Right atrium auricular region (tissue), 2 donors: ENCODE results near the gene TRPM7. TPM values are rescaled to one million over a fixed set of nuclear protein-coding genes. Genes with fewer than 3 reads are reported as not detected.
"Not testable (repeated sequence)": the region's sequence is repeated elsewhere in the genome, so short reads cannot be mapped to it uniquely, and the experiment has no call there.

Experiments
- DNase-seq: peaks from one replicate; pipeline ENCODE4 v3.0.0-alpha.2; 2019; ENCODE audit warnings: low spot score
- H3K27ac ChIP-seq, 2 donors: fragments of 200-600 bp; sonication (generic); 1 replicate in 1 of 2; 2 replicates in 1 of 2; pipeline ENCODE4 v1.5.1; 2016 to 2019
- H3K27me3 ChIP-seq, 2 donors: fragments of 200-600 bp; sonication (generic); one replicate each; pipeline versions ENCODE4 v1.5.1 to v1.6.0; 2017 to 2019
- H3K36me3 ChIP-seq: fragments of 200-600 bp; sonication (generic); one replicate; pipeline ENCODE4 v1.5.1; 2016
- H3K4me1 ChIP-seq, 2 donors: fragments of 200-600 bp; sonication (generic); one replicate each; pipeline versions ENCODE4 v1.5.1 to v1.6.0; 2017 to 2019
- H3K4me3 ChIP-seq, 2 donors: fragments of 200-600 bp; sonication (generic); 1 replicate in 1 of 2; 2 replicates in 1 of 2; pipeline ENCODE4 v1.5.1; 2017 to 2019; ENCODE audit warnings: mild to moderate bottlenecking in 1 of 2, moderate library complexity in 1 of 2
- H3K9me3 ChIP-seq, 2 donors: fragments of 200-600 bp; sonication (generic); one replicate each; pipeline ENCODE4 v1.5.1; 2019
- total RNA-seq, 2 donors: library from RNA; depleted of rRNA; stranded (reverse); fragments of >200 nt; gene quantifications; one replicate each; pipeline ENCODE4 v1.1.0, GENCODE V29; 2016
- TF ChIP-seq, protein P1 (sequence below), 2 donors: fragments of 200-600 bp; sonication (generic); IDR thresholded peaks; one replicate each; pipeline ENCODE4 v1.5.1; 2019; ENCODE audit warnings: antibody characterized with exemption in 2 of 2

TRPM7 gene
- total RNA-seq, 2 donors from 2014 or later: 21.7 to 25.4 TPM

DNA sequence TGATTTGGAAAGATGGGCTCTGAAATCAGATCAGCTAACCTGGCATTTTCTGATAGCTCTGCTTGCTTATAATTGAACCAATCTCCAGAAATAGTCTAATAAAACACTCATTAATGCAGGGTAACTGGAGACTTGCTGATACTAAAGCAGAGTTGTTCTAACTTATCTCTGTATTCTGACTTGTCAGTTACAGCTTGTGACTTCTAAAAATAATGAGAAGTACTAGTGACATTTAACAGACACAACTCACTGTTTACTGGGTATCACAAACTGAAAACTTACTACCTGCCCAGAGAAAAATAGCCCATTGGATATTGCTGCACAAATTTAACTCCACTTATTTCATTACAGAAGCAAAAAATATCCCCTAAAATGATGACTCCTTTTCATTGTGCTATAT is 24.0 kb upstream of the TRPM7 start:
- no peak for DNase-seq
- Histone ChIP-seq H3K36me3 (peaks cover 12% of the 10 kb centered on the region), H3K27ac (peak overlapping the region; percentile 62 to 86), H3K4me1 (peaks cover 0 to 5% of the 10 kb centered on the region in 2 donors), H3K4me3 (no peak overlapping the region), H3K9me3 (no peaks in the 10 kb centered on the region), H3K27me3 (no peaks in the 10 kb centered on the region)
- TF ChIP-seq, protein P1, sequence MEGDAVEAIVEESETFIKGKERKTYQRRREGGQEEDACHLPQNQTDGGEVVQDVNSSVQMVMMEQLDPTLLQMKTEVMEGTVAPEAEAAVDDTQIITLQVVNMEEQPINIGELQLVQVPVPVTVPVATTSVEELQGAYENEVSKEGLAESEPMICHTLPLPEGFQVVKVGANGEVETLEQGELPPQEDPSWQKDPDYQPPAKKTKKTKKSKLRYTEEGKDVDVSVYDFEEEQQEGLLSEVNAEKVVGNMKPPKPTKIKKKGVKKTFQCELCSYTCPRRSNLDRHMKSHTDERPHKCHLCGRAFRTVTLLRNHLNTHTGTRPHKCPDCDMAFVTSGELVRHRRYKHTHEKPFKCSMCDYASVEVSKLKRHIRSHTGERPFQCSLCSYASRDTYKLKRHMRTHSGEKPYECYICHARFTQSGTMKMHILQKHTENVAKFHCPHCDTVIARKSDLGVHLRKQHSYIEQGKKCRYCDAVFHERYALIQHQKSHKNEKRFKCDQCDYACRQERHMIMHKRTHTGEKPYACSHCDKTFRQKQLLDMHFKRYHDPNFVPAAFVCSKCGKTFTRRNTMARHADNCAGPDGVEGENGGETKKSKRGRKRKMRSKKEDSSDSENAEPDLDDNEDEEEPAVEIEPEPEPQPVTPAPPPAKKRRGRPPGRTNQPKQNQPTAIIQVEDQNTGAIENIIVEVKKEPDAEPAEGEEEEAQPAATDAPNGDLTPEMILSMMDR (IDR thresholded peaks at IDR 0.05): no peak

DNA sequence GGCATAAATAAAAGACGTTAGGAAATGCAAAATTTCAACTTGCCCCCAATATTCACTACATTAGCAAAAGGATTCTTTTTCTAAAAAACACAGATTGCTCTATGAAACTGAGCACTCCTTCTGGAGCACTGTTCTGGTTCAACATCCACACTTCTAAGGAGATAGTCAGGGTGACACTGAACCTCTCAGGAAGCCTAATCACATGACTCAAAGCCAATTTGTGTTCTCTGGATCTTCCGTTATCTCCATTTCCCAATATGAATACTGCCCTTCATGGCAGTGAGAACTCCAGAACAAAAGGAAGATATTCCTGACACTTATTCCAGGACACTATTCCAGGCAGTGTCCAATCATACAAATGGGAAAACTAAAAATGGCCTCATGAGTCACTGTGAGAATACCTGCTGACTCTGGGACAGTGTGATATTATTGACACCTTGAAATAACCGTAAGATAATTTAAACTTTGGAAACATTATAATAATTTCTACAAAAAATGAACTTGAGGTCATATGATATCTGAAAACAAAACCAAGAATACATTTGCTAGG is 21.4 kb upstream of the TRPM7 start:
- H3K36me3 ChIP-seq: peaks cover 12% of the 10 kb centered on the region
- H3K9me3 ChIP-seq: no peaks in the 10 kb centered on the region
- no peaks in the 10 kb centered on the region for H3K27me3 ChIP-seq
- H3K4me1 ChIP-seq: peaks cover 0 to 5% of the 10 kb centered on the region in 2 donors
- DNase-seq: no peak
- no peak overlapping the region for H3K4me3 ChIP-seq
- TF ChIP-seq, protein P1 (IDR thresholded peaks at IDR 0.05): no peak
- H3K27ac ChIP-seq: peak overlapping the region; percentile 62 to 86

DNA sequence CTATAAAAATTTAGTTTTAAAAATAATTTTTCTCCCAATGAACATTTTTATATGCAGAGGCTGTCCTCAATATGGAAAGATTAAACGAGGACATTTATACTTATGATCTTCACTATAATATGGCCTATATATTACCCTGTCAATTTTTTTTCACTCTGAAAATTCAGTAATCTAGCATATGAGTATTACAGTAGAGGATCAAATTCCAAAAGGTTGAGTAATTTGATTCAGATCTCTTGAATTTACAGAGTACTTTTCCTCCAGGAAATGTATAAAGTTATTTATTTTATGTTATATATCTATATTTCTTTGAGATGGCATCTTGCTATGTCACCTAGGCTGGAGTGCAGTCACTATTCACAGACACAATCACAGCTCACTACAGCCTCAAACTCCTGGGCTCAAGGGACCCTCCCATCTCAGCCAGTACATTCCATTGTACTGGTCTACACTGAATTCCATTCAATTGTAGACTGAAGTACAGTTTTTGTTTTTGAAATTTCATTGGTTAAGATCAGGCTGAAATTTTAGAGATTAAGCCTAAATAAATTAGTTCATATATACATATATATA is 16.3 kb upstream of the TRPM7 start:
- Histone ChIP-seq H3K4me3 (no peak overlapping the region), H3K27me3 (no peaks in the 10 kb centered on the region), H3K4me1 (no peaks in the 10 kb centered on the region), H3K9me3 (no peaks in the 10 kb centered on the region), H3K27ac (no peak overlapping the region), H3K36me3 (peaks cover 11% of the 10 kb centered on the region)
- TF ChIP-seq, protein P1 (IDR thresholded peaks at IDR 0.05): no peak
- DNase-seq: no peak

DNA sequence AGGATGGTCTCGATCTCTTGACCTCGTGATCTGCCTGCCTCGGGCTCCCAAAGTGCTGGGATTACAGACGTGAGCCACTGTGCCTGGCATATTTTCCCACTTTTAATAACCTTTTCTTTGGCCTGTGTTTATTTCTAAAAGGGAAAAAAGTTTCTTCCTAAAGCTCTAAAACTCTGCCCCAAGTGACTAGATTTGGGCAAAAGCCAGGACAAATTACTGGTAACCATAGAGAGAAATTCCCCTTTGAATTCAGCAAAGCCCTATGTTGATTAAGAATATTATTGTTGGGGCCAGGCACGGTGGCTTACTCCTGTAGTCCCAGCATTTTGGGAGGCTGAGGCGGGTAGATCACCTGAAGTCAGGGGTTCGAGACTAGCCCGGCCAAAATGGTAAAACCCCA is 11.5 kb upstream of the TRPM7 start:
- DNase-seq: no peak
- Histone ChIP-seq H3K9me3 (no peaks in the 10 kb centered on the region), H3K27me3 (no peaks in the 10 kb centered on the region), H3K27ac (no peak overlapping the region), H3K4me1 (no peaks in the 10 kb centered on the region), H3K4me3 (no peak overlapping the region), H3K36me3 (no peaks in the 10 kb centered on the region)
- TF ChIP-seq, protein P1 (IDR thresholded peaks at IDR 0.05): no peak

DNA sequence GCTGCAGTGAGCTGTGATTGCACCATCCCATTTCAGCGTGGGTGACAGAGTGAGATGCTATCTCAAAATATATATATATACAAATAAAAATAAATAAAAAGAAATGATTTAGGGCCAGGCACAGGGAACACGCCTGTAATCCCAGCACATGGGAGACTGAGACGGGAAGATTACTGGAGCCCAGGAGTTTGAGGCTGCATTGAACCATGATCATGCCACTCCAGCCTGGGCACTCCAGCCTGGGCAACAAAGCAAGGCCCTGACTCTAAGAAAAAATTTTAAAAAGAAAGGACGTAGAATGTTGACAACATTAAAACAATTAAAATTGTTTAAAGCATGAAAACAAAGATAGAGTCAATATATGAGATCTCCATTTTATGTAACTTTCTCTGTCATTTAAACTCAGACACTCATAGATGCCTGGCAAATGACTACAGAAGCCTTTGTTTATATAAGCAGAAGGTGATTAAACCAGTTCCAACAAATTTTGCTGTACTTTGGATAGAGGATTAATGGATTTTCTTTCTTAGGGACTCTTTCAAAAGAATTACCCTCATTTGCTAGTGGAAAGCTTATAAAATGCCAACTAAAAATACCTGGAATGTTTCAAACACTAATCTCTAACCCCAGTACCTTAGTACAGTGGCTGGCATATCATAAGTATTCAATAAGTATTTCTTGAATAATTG is 10.7 kb upstream of the TRPM7 start:
- no peak for DNase-seq
- no peaks in the 10 kb centered on the region for H3K9me3 ChIP-seq
- TF ChIP-seq, protein P1 (IDR thresholded peaks at IDR 0.05): no peak
- no peak overlapping the region for H3K4me3 ChIP-seq
- no peaks in the 10 kb centered on the region for H3K27me3 ChIP-seq
- no peak overlapping the region for H3K27ac ChIP-seq
- H3K4me1 ChIP-seq: no peaks in the 10 kb centered on the region
- no peaks in the 10 kb centered on the region for H3K36me3 ChIP-seq

DNA sequence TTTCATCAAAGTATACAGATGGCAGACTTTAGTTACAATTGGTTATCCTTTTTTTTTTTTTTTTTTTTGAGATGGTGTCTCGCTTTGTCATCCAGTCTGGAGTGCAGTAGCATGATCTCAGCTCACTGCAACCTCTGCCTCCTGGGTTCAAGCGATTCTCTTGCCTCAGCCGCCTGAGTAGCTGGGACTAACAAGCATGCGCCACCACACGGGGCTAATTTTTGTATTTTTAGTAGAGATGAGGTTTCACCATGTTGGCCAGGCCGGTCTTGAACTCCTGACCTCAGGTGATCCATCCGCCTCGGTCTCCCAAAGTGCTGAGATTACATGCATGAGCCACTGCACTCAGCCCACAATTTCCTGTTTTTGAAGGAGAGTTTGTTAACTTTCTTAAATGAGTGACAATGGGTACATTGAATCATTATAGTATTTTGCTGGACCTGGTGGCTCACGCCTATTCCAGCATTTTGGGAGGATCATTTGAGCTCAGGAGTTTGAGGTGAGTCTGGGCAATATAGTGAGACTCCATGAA is 8.1 kb upstream of the TRPM7 start:
- H3K27ac ChIP-seq, H3K4me1 ChIP-seq, H3K27me3 ChIP-seq, H3K9me3 ChIP-seq, H3K4me3 ChIP-seq, H3K36me3 ChIP-seq, DNase-seq: not testable (repeated sequence)
